Natural killer cell (primary cell): ENCODE data around the gene ADGRB2. TPM values are rescaled to one million over a fixed set of nuclear protein-coding genes. Genes with fewer than 3 reads are reported as not detected.

Source experiments
- ATAC-seq, 3 donors: fragments of 150-1000 bp in 2 of 3; fragments of 200-7000 bp in 1 of 3; cut with Tn5 transposase; 1 replicate in 1 of 3; 2 replicates in 2 of 3; pipeline ENCODE4 v1.10.0; 2021; ENCODE audit warnings: mild to moderate bottlenecking in 2 of 3, moderate library complexity in 2 of 3
- DNase-seq, 2 donors: peaks; one replicate each; pipeline versions ENCODE4 v3.0.0 to v3.0.0-alpha.2; 2013 to 2021; ENCODE audit warnings: mixed read lengths in 1 of 2
- H3K27ac ChIP-seq: one replicate; pipeline ENCODE4 v1.5.1; 2013; ENCODE audit warnings: mild to moderate bottlenecking, low read length
- H3K27me3 ChIP-seq: one replicate; pipeline ENCODE4 v1.6.1; 2013; ENCODE audit warnings: low read length; ENCODE audit not compliant: control insufficient read depth, insufficient read depth
- H3K36me3 ChIP-seq: one replicate; pipeline ENCODE4 v1.6.1; 2013; ENCODE audit warnings: low read length; ENCODE audit not compliant: control insufficient read depth, insufficient read depth
- H3K4me1 ChIP-seq: one replicate; pipeline ENCODE4 v1.6.1; 2013; ENCODE audit warnings: low read length; ENCODE audit not compliant: control insufficient read depth, insufficient read depth
- H3K4me3 ChIP-seq: one replicate; pipeline ENCODE4 v1.5.1; 2013; ENCODE audit warnings: low read length
- H3K9me3 ChIP-seq: one replicate; pipeline ENCODE4 v1.6.1; 2013; ENCODE audit warnings: low read length; ENCODE audit not compliant: control insufficient read depth, insufficient read depth
- H3K27ac Mint-ChIP-seq, 2 donors: one replicate each; pipeline ENCODE4 v1.8.0; 2022; ENCODE audit warnings: mild to moderate bottlenecking in 2 of 2, mixed read lengths in 2 of 2, moderate library complexity in 1 of 2
- H3K27me3 Mint-ChIP-seq, 2 donors: one replicate each; pipeline ENCODE4 v1.8.0; 2022; ENCODE audit warnings: low read depth in 2 of 2, mixed read lengths in 2 of 2
- H3K36me3 Mint-ChIP-seq: one replicate; pipeline ENCODE4 v1.8.0; 2022; ENCODE audit warnings: mixed read lengths
- H3K4me1 Mint-ChIP-seq, 2 donors: one replicate each; pipeline ENCODE4 v1.8.0; 2022; ENCODE audit warnings: mixed read lengths in 2 of 2
- H3K4me3 Mint-ChIP-seq: one replicate; pipeline ENCODE4 v1.8.0; 2022; ENCODE audit warnings: mild to moderate bottlenecking, moderate library complexity, mixed read lengths
- H3K9me3 Mint-ChIP-seq, 2 donors: one replicate each; pipeline ENCODE4 v1.8.0; 2022; ENCODE audit warnings: mixed read lengths in 2 of 2
- CTCF ChIP-seq: fragments of 200-600 bp; IDR thresholded peaks from one replicate; pipeline ENCODE4 v1.8.0; 2022; ENCODE audit warnings: antibody characterized with exemption
- WGBS: methylation state at CpG from one replicate; pipeline ENCODE4 v1.1.7; 2013; ENCODE audit warnings: missing lambda C conversion rate; ENCODE audit not compliant: insufficient coverage; 5-methylcytosine and 5-hydroxymethylcytosine counted together
- intact Hi-C: fragments of 100-400 bp; cut with micrococcal nuclease; formaldehyde crosslinking; loops from one replicate; pipeline ENCODE4 v1.14.2; 2022
- total RNA-seq, 4 donors: library from RNA; stranded (reverse); fragments of 120-200 nt in 1 of 4; gene quantifications; one replicate each; pipeline versions ENCODE4 v1.2.3 to v1.2.4, GENCODE V29; 2013 to 2022

Gene ADGRB2
- total RNA-seq, 3 donors from 2014 or later (not counting 1 experiment from before 2014, with no cell fraction given), result 7.6 to 19.9 (median 12.8) TPM

- DNase-seq, result no peak
Measured at GRCh38 chr1:31688233-31688918, 75.8 kb downstream of the ADGRB2 start.

GRCh38 chr1:31687601-31688000 is 76.5 kb downstream of the ADGRB2 start:
- DNase-seq, result no peak
- Mint-ChIP-seq H3K27me3 (peaks cover 0 to 8% of the 10 kb centered on the region in 2 donors), H3K9me3 (no peaks in the 10 kb centered on the region), H3K36me3 (no peaks in the 10 kb centered on the region), H3K27ac (no peak overlapping the region), H3K4me1 (peaks cover 0 to 11% of the 10 kb centered on the region in 2 donors), H3K4me3 (no peak overlapping the region)
- TF ChIP-seq CTCF, result no peak
- no peaks in the 10 kb centered on the region for H3K27me3 ChIP-seq
- ATAC-seq, result no peak
- H3K36me3 ChIP-seq, result no peaks in the 10 kb centered on the region
- intact Hi-C loops, result no loop called here
- H3K27ac ChIP-seq, result no peak overlapping the region
- 83% methylated on average over 8 of the region's 8 CpGs for WGBS
- H3K4me1 ChIP-seq, result peaks cover 4% of the 10 kb centered on the region
- no peaks in the 10 kb centered on the region for H3K9me3 ChIP-seq
- no peak overlapping the region for H3K4me3 ChIP-seq

More at GRCh38 chr1:31688233-31688918, 75.8 kb downstream of the ADGRB2 start:
- Histone ChIP-seq H3K27ac (no peak overlapping the region), H3K4me1 (peaks cover 4% of the 10 kb centered on the region), H3K4me3 (no peak overlapping the region), H3K9me3 (no peaks in the 10 kb centered on the region), H3K27me3 (no peaks in the 10 kb centered on the region), H3K36me3 (no peaks in the 10 kb centered on the region)
- H3K36me3 Mint-ChIP-seq, result no peaks in the 10 kb centered on the region
- H3K27ac Mint-ChIP-seq, result no peak overlapping the region
- no peak overlapping the region for H3K4me3 Mint-ChIP-seq
- peaks cover 0 to 8% of the 10 kb centered on the region in 2 donors for H3K27me3 Mint-ChIP-seq
- WGBS, result 89% methylated on average over 8 of the region's 8 CpGs
- TF ChIP-seq CTCF, result no peak
- no peak for ATAC-seq
- H3K4me1 Mint-ChIP-seq, result peaks cover 0 to 11% of the 10 kb centered on the region in 2 donors
- intact Hi-C loops, result no loop called here
- H3K9me3 Mint-ChIP-seq, result no peaks in the 10 kb centered on the region

- H3K27me3 ChIP-seq, result no peaks in the 10 kb centered on the region
- Mint-ChIP-seq H3K27me3 (peaks cover 0 to 8% of the 10 kb centered on the region in 2 donors), H3K4me1 (peaks cover 0 to 11% of the 10 kb centered on the region in 2 donors), H3K9me3 (no peaks in the 10 kb centered on the region), H3K4me3 (no peak overlapping the region), H3K27ac (no peak overlapping the region), H3K36me3 (no peaks in the 10 kb centered on the region)
- H3K4me3 ChIP-seq, result no peak overlapping the region
- H3K36me3 ChIP-seq, result no peaks in the 10 kb centered on the region
- no peak for TF ChIP-seq CTCF
- WGBS, result 86% methylated on average over 8 of the region's 8 CpGs
- H3K4me1 ChIP-seq, result peaks cover 4% of the 10 kb centered on the region
- intact Hi-C loops, result no loop called here
- H3K9me3 ChIP-seq, result no peaks in the 10 kb centered on the region
- H3K27ac ChIP-seq, result no peak overlapping the region
- ATAC-seq, result no peak
- no peak for DNase-seq
Measured at GRCh38 chr1:31685795-31686194, 78.3 kb downstream of the ADGRB2 start.

GRCh38 chr1:31683997-31684396 is 80.1 kb downstream of the ADGRB2 start:
- intact Hi-C loops, result no loop called here
- DNase-seq, result no peak
- WGBS, result 85% methylated on average over 11 of the region's 11 CpGs
- Mint-ChIP-seq H3K36me3 (no peaks in the 10 kb centered on the region), H3K27ac (no peak overlapping the region), H3K9me3 (no peaks in the 10 kb centered on the region), H3K4me3 (no peak overlapping the region), H3K27me3 (peaks cover 0 to 8% of the 10 kb centered on the region in 2 donors), H3K4me1 (peaks cover 0 to 11% of the 10 kb centered on the region in 2 donors)
- ATAC-seq, result peak in 1 of 3 donors; percentile 50
- no peak overlapping the region for H3K27ac ChIP-seq
- peak; percentile 26 for TF ChIP-seq CTCF
- no peaks in the 10 kb centered on the region for H3K36me3 ChIP-seq
- H3K4me1 ChIP-seq, result peaks cover 4% of the 10 kb centered on the region
- H3K4me3 ChIP-seq, result no peak overlapping the region
- no peaks in the 10 kb centered on the region for H3K27me3 ChIP-seq
- no peaks in the 10 kb centered on the region for H3K9me3 ChIP-seq
